Hindlimb muscle (tissue), 1 donor: ENCODE measurements around the gene LILRB2. TPM values are rescaled to one million over a fixed set of nuclear protein-coding genes. Genes with fewer than 3 reads are reported as not detected.
"Not testable (repeated sequence)": the region's sequence is repeated elsewhere in the genome, so short reads cannot be mapped to it uniquely, and the experiment has no call there.

ENCODE experiments used
- DNase-seq: peaks from one replicate; pipeline ENCODE4 v3.0.0-alpha.2; 2013
- polyA plus RNA-seq: library from polyadenylated mRNA; unstranded; fragments of 120-200 nt; gene quantifications from one replicate; pipeline ENCODE4 v1.2.1, GENCODE V29; 2013; ENCODE audit not compliant: insufficient read length

LILRB2 gene
- 2.7 TPM for polyA plus RNA-seq

DNA sequence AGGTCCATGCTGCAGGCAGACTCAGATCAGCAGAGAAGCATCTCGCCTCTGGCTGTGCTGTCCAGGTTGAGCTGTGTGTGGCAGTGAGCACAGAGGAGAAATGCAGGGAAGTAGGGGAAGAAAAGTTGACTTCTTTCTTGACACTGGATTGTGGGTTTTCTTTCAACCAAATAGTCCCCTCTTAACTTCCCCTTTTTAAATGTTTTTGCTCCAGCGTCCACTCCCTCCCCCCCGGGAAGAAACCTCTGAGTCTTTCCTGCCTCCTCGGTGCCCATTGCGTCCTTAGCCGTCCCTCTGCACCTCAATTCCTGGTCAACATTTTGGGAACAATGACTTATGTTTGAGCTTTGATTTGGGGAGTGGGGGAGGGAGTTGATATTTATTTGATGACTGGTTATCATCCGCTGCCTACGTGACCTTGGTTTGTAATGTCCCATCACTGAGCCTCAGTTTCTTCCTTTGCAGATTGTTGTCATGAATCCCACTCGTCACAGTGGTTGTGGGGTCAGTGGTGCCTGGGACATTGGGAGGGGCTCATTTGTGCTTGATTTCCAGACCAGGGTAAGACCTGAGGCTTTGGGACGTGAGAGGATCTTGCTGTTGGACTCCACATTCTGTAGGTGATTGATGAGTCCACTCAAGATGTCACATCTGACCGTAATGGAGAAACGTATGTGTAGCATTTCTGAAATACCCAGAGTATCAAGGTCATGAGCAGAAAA is at the start of gene LILRB2:
Gene LILRB2 (minus strand): TSS at position 104 of the 722 bp plus-strand sequence. CDS start 614 bp downstream, outside the sequence.
- no peak for DNase-seq

DNA sequence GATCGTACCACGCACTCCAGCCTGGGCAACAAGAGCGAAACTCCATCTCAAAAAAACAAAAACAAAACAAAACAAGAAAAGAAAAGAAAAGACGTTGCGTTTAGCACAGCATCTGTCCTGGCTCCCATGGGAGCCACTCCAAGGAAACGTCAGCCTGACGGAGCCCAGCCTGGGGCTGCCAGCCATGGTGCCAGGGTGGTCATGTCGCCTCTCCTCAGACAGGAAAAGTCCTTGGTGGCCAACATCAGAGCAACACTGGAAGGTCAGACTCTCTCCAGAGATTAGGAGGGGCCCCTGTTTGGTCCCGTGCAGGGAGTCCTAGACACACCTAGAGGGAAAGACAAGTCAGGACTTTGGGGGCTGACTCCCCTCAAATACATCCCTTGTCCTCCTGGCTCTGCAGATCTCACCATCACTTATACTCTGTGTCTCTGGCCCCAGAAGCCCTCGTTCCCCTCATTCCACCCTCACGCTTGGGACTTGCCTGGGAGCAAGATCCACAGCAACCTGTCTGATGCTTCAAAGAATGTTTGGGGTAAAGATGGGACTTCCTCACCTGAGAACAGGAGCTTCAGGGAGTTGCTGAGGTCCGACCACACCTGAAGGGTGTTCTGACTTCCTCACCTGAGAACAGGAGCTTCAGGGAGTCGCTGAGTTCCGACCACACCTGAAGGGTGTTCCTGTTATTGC is 48.7 kb upstream of the LILRB2 start:
- no peak for DNase-seq

DNA sequence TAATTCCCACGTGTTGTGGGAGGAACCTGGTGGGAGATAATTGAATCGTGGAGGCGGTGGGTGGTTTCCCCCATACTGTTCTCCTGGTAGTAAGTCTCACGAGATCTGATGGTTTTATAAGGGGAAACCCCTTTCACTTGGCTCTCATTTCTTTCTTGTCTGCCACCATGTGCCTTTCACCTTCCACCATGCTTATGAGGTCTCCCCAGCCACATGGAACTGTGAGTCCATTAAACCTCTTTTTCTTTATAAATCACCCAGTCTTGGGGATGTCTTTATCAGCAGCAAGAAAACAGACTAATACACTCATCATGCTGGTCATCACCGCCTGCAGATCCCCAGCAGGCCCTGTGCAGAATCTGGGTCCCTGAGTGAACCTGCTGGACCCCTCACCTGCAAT is 47.9 kb upstream of the LILRB2 start:
- not testable (repeated sequence) for DNase-seq

DNA sequence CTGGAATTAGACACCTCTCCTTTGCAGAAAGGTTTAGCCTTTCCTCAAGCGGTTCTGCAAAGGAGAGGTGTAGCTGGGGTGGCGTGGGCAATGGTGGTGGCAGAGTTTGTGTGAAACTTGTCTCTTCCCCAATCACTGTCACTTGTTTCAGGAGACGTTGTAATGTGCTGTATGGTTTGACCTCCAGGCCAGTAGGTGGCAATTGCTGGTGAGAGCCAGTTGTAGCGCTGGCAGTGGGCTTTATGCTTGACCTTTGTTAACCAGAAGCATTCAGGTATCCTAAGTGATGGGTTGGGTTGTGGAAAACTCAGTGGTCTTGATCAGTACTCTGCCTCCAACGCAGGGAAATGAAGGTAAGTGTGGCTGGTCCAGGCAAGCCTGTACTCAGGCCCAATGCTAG is 44.7 kb upstream of the LILRB2 start:
- DNase-seq, result no peak

DNA sequence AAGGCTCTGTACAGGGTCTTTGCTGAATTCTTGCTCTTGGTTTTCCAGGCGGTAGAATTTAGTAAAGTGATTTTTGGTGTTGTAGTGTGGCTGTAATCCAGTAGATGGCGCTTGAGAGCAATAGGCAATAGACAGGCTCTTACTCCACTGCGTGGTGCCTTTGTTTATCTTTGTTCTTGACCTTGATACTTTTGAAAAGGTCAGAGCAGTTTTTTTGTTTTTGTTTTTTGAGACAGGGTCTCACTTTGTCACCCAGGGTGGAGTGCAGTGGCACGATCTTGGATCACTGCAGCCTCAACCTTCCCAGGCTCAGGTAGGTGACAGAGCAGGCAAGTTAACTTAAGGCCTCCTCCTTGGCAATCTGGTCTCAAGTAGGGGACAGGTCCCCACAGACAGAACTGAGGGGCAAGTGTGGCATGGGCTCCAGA is 44.3 kb upstream of the LILRB2 start:
- no peak for DNase-seq

DNA sequence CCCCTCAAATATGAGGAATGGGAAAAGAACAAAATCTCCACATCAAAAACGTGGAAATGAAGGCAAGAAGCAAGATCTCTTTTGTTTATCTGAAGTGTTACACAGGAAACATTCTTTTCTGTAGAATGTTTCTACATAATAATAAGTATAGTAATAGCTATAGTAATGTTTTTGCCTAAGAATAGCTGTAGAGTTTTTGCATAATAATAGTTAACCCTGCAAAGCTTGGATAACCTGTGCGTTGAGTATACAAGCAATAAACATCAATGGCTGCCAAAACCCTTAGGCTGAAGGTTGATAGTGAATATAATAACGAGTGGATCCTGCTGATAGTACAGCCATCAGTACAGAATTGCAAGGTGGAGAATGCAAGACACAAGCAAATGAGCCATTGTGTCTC is 43.2 kb upstream of the LILRB2 start:
- no peak for DNase-seq

DNA sequence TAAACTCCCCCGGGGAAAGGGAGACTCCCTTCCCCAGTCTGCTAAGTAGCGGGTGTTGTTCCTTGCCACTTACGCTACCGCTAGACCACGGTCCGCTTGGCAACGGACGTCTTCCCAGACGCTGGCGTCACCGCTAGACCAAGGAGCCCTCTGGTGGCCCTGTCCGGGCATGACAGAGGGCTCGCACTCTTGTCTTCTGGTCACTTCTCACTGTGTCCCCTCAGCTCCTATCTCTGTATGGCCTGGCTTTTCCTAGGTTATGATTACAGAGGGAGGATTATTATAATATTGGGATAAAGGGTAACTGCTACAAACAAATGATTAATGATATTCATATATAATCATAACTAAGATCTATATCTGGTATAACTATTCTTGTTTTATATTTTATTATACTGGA is 42.0 kb upstream of the LILRB2 start:
- DNase-seq, result not testable (repeated sequence)

DNA sequence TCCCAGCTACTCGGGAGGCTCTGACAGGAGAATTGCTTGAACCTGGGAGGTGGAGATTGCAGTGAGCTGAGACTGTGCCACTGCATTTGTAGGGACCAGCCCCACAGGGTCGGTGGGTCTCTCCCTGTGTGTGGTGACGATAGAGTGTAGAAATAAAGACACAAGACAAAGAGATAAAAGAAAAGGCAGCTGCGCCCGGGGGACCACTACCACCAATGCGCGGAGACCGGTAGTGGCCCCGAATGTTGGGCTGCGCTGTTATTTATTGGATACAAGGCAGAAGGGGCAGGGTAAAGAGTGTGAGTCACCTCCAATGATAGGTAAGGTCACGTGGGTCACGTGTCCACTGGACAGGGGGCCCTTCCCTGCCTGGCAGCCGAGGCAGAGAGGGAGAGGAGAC is 41.4 kb upstream of the LILRB2 start:
- not testable (repeated sequence) for DNase-seq

DNA sequence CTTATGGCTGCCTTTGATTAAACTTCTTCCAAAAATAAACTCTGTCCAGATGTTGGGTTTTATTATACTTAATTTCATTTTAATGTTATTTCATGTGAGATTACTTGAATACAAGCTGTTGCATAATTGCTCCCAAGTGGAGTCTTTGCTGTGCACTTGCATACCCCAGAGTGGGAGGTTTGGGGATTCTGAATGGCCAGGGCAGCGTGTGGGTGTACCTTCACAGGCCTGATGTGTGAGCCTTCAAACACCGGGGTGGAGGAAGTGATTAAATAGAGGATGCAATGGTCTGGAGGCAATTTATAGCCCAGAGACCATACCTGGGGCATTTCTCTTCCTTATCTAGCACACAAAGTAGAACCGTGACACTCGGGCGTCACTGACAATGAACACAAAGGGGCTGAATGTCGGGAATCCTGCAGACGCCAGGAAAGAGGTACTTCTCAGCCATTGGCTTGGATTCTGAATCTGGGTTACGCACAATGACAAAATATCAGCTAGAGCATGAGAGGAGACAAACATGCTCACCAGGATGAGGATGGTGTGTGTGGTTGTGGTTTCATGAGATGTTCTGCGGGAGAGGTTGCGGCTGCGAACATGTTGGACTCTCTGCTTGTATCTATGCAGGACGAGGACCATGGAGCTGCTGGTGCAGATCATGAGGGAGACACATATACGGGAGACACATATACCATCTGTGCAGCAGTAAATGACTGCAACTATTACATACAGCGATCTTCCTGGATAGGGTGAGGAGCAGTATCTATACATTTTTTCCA is 39.2 kb upstream of the LILRB2 start:
- DNase-seq, result no peak

DNA sequence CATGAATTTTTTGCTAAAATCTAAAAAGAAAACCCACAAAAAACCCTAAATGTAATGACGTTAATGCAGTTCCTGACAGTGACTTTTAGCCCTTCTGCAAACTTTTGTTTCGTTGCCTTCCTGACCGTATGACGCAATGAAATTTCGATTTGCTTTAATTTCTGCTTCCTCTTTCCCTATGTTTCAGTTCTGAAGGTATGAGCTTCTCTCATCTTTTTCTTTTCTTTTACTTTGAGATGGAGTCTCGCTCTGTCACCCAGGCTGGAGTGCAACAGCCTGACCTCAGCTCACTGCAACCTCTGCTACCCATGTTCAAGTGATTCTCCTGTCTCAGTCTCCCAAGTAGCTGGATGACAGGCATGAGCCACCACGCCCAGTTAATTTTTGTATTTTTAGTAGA is 38.1 kb upstream of the LILRB2 start:
- DNase-seq, result no peak

DNA sequence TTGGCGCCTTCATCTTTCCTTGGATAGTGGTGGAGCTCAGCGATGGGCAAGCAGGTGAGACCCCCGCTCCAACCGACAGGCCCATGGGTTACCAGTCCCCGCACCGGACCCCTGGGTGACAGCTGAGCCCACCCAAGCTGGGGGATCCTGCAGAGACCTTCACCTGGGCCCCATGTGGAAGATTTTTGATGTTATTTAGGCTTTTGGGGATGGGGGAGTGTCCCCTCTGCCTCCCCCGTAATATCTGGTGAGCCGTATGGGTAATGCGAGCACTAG is 37.0 kb upstream of the LILRB2 start:
- no peak for DNase-seq

DNA sequence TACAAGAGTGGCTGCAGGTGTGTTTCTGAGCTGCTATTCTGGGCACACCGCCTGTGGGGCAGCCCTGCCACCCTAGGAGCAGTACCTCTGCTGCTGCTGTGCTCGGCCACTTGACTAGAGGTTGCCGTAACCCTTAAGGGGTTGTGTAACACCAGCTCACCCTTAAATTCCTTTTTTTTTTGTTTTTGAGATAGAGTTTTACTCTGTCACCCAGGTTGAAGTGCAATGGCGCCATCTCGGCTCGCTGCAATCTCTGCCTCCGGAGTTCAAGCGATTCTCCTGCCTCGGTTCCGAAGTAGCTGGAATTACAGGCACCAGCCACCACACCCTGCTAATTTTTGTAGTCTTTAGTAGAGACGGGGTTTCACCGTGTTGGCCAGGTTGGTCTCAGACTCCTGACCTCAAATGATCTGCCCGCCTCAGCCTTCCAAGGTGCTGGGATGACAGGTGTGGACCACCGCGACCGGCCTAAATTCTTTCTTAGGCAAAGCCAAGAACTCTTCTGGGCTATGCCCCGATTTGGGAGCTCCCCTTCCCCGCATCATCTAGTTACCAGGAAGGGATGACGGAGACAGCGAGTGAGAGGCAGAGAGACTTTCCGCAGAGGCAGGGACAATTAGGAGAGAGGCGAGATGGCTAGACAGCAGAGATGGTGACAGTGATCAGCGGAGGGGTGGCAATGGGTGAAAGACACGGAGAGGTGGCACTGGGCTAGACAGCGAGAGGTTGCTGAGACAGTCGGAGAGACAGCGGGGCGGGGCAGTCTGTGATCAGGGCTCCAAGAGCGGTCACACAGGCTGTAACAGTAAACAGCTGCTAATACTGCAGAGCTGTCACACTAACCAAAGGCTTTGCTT is 36.4 kb upstream of the LILRB2 start:
- no peak for DNase-seq

DNA sequence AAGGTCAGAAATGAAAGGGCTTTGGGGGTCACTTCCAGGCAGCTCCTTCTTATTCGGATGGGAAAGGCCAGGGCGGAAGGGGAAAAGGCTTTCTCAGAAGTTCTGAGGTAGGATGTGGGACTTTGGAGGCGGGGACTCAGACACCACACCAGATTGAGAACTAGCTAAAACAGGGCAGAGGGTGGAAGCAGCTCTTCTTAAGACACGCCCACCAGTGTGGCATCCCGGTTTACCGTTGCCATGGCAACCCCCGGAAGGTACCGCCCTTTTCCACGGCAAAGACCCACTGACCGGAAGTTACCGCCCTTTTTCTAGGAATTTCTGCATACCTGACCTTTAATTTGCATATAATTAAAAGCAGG is 35.8 kb upstream of the LILRB2 start:
- DNase-seq, result no peak

DNA sequence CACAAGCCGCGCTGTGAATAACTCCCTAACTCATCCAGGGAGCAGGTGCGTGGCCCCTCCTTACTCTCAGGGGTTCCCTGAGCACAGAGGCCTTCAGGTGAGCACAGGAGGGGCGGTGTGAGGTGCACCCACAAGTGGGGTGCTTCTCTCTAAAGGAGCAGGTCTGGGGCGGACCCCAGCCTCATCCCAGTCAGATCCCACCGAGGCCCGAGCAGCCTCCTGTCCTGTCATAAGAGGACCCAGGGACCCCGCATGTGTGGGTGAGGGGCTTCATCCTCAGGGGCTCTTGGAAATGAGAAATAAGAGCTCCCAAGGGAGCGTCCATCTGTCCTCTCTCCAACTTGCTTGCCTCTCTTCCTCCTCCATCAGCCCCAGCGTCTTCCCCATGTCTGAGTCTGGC is 35.0 kb upstream of the LILRB2 start:
- DNase-seq, result no peak

DNA sequence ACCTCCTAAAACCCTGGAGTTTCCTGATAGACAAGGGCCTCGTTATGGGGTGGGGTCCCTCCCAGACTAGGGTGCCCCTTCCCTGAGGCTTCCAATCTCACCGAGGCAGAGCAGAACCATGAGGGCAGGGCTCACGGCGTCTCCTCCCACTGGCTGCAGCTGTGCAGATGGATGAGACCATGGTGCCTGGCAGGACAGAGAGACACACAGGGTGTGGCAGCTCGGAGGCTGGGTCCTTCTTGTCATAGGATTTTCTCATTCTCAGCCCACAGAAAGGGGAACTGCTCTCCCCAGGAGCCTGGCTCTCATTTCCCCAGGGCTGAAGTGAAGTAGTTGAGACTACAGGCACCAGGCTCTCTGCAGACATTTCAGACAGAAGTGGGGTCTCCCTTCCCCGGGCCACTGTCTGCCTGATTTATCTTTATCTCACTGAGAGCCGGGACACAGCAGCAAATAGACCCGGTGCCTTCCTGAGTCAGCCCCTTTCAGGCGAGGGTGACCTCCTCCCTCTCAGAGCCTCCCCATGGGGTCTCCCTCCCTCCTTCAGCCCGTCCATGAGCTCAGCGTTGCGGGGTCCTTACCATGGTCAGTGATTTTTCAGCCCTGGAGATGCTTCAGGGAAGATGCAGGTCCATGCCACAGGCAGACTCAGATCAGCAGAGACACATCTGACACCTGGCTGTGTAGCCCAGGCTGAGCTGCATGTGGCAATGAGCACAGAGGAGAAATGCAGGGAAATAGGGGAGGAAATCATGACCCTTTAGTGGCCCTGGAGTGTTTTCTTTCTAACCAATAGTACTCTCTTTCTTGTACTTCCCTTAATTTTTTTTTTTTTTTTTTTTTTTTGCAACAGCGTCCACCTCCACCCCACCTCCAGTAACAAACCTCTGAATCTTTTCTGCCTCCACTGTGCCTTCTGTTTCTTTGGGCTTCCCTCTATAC is 31.8 kb upstream of the LILRB2 start, which contains the start of gene LILRA5:
Gene LILRA5 (minus strand): TSS at position 731 of the 942 bp plus-strand sequence. CDS start 147 bp downstream, at position 584.
- no peak for DNase-seq

DNA sequence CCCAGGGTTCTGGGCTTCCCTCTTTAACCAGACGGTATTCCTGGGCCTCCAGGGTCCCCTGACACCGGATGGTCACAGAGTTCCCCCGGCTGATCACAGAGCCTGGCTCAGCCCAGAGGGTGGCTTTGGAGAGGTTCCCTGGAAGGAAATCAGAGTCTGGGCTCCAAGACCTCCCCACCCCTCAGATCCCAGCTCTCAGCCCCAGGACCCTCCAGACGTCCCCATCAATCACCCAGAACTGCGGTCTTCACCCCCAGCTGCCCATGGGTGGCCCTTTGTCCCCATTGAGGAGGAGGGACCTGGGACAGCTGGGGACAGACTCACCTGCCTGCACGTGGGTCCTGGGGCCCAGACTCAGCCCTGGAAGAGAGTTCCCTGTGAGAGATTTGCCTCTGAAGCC is 31.1 kb upstream of the LILRB2 start:
- DNase-seq, result no peak

DNA sequence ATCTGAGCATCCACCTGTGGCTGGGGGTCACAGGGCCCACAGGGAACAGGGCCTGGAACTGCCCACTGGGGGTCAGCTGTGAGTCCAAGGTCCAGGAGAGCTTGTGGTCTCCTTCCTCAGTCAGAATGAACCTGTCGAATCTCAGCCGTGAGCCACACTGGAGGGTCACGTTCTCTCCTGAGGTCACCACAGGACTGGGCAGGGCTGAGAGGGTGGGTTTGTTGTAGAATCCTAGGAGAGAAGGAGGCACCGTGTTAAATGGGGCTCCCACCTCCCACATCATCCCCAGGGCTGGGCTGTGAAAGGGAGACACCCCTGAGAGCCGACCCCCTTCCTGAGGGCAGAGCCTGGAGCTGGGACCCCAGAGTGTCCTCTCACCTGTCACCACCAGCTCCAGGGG is 30.6 kb upstream of the LILRB2 start:
- DNase-seq, result no peak

DNA sequence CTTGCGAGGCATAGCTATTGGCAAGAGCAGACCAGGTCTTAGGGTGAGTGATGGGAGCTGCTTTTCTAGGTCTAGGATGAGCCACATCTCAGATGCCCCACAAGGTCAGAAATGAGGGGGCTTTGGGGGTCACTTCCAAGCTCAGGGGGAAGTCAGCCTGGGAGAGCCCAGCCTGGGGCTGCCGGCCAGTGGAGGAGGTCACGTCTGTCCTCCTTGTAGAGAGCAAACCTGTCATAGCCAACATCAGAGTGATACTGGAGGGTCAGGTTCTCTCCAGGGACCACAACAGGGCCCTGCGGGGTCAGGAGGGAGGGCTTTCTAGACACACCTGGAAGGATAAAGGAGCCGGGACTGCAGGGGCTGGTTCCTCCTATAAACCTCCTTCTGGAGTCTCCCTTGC is 29.6 kb upstream of the LILRB2 start:
- DNase-seq, result no peak

DNA sequence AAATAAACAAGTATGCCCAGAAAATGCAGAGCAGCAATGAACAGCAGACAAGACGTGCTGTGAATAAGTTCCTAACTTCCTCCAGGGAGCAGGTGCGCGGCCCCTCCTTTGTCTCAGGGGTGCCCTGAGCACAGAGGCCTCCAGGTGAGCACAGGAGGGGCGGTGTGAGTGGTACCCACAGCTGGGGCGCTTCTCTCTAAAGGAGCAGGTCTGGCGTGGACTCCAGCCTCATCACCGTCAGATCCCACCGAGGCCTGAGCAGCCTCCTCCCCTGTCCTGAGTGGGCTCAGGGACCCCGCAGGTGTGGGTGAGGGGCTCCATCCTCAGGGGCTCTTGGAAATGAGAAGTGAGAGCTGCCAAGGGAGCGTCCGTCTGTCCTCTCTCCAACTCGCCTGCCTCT is 28.9 kb upstream of the LILRB2 start:
- DNase-seq, result no peak

DNA sequence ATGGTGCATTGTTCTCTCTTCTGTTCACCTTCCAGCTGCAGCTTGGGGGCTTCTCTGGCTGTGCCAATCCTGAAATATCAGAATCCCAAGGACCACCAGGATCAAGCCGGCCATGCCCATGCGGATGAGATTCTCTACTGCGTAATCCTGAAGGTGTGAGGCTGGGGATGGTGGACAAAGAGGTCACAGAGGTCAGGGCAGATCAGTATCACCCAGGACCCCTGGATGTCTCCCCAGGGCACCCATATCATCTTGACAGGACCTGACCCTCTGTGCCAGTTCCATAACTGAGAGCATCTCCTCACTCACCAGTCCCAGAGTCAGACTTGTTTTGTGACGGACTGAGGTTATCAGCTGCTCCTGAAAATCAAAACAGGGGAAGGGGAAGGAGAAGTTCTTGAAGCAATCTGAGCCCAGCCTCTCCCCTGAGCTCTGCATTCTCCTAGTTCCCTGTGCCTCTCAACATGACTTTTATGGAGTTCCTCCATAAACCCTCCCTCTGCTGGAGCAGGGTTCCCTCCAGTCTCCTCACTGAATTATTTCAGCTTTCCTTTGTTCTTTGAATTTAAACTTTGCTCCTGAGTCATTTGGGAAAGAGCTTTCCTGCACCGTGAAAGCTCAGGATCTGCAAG is 26.6 kb upstream of the LILRB2 start:
- DNase-seq, result no peak

DNA sequence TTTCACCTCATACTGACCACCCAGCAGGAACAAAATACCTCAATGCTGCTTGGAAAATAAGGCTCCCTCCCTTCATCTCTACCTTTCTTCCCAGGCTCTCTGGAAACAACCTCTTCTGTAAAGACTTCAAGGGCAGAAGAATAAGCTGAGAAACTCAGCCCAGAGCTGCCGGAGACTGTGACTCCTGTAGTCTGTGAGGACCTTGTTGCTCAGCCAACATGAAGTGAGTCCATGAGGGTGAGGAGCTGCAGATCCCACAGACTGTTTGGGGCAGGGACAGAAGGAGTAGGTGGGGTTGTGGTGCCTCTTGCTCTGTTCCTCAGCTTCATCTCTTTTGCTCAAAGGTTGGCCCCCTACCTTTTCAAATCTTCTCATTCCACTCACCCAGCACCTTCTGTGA is 24.2 kb upstream of the LILRB2 start:
- no peak for DNase-seq
